CD4-positive, alpha-beta T cell (primary cell): ENCODE results near the gene CDKN2B-AS1. TPM values are rescaled to one million over a fixed set of nuclear protein-coding genes. Genes with fewer than 3 reads are reported as not detected.

Experiments used
- ATAC-seq: fragments of 200-7000 bp; cut with Tn5 transposase; one replicate; pipeline ENCODE4 v1.10.0; 2022; ENCODE audit warnings: mild to moderate bottlenecking; ENCODE audit not compliant: poor library complexity
- CTCF ChIA-PET: fragments of 350-600 bp; sonication (Branson Sonifier 250); formaldehyde crosslinking; loops from one replicate; lab custom pipeline; 2021; ENCODE audit warnings: antibody characterized with exemption, inconsistent platforms; lab: Charles Lee
- POLR2A ChIA-PET: fragments of 350-600 bp; sonication (Branson Sonifier 250); formaldehyde crosslinking; loops from one replicate; lab custom pipeline; 2021; ENCODE audit warnings: antibody characterized with exemption, inconsistent platforms; lab: Charles Lee
- DNase-seq, 14 experiments: peaks; one replicate each; pipeline ENCODE4 v3.0.0-alpha.2; 2013 to 2020; ENCODE audit warnings: mixed read lengths in 2 of 14
- H3K27ac ChIP-seq, 2 donors: one replicate each; pipeline versions ENCODE4 v1.5.1 to v1.7.0; 2013; ENCODE audit warnings: low read length in 2 of 2, low read depth in 1 of 2, mild to moderate bottlenecking in 1 of 2
- H3K27me3 ChIP-seq, 2 experiments: 1 replicate in 1 of 2; 2 replicates in 1 of 2; pipeline versions ENCODE4 v1.6.1 to v1.7.0; 2013; ENCODE audit warnings: low read length in 2 of 2, control low read depth in 1 of 2, mild to moderate bottlenecking in 1 of 2, moderate library complexity in 1 of 2; ENCODE audit not compliant: insufficient read depth in 2 of 2, control insufficient read depth in 1 of 2
- H3K36me3 ChIP-seq: one replicate; pipeline ENCODE4 v1.6.1; 2013; ENCODE audit warnings: low read length, control low read depth; ENCODE audit not compliant: insufficient read depth
- H3K4me1 ChIP-seq: one replicate; pipeline ENCODE4 v1.6.1; 2013; ENCODE audit warnings: low read length, control low read depth; ENCODE audit not compliant: insufficient read depth
- H3K4me3 ChIP-seq: one replicate; pipeline ENCODE4 v1.5.1; 2013; ENCODE audit warnings: mild to moderate bottlenecking, low read length, moderate library complexity
- H3K9me3 ChIP-seq, 2 experiments: 1 replicate in 1 of 2; 2 replicates in 1 of 2; pipeline versions ENCODE4 v1.6.1 to v1.7.0; 2013; ENCODE audit warnings: low read length in 2 of 2, mild to moderate bottlenecking in 2 of 2, control low read depth in 1 of 2, moderate library complexity in 1 of 2; ENCODE audit not compliant: control insufficient read depth in 1 of 2, insufficient read depth in 1 of 2
- H3K27ac Mint-ChIP-seq: one replicate; pipeline ENCODE4 v1.8.0; 2020; ENCODE audit warnings: mixed read lengths
- H3K27me3 Mint-ChIP-seq: one replicate; pipeline ENCODE4 v1.8.0; 2021; ENCODE audit warnings: mixed read lengths
- H3K36me3 Mint-ChIP-seq: one replicate; pipeline ENCODE4 v1.8.0; 2021; ENCODE audit warnings: low read depth, mixed read lengths
- H3K4me1 Mint-ChIP-seq: one replicate; pipeline ENCODE4 v1.8.0; 2021; ENCODE audit warnings: low read depth, mixed read lengths
- H3K4me3 Mint-ChIP-seq: one replicate; pipeline ENCODE4 v1.8.0; 2020; ENCODE audit warnings: mild to moderate bottlenecking, mixed read lengths
- H3K9me3 Mint-ChIP-seq: one replicate; pipeline ENCODE4 v1.8.0; 2020; ENCODE audit warnings: mixed read lengths
- intact Hi-C, 2 experiments: fragments of 100-400 bp; cut with DNase I in 1 of 2; cut with micrococcal nuclease in 1 of 2; formaldehyde crosslinking; loops; one replicate each; pipeline versions ENCODE4 v1.15.1 to v1.9.0; 2023 to 2025; cut with DNase I, micrococcal nuclease
- total RNA-seq, 174 experiments: library from RNA in 2 of 174; stranded (reverse) in 2 of 174; gene quantifications; one replicate each; pipeline ENCODE4 v1.2.3 and lab custom pipeline; 2021 to 2026
- TF ChIP-seq, protein P1 (sequence below): fragments of 200-600 bp; IDR thresholded peaks from one replicate; pipeline ENCODE4 v1.8.0; 2022; ENCODE audit warnings: antibody characterized with exemption, mild to moderate bottlenecking

Gene CDKN2B-AS1
- total RNA-seq, 2 experiments from 2014 or later = 0.25 to 0.30 TPM

DNA sequence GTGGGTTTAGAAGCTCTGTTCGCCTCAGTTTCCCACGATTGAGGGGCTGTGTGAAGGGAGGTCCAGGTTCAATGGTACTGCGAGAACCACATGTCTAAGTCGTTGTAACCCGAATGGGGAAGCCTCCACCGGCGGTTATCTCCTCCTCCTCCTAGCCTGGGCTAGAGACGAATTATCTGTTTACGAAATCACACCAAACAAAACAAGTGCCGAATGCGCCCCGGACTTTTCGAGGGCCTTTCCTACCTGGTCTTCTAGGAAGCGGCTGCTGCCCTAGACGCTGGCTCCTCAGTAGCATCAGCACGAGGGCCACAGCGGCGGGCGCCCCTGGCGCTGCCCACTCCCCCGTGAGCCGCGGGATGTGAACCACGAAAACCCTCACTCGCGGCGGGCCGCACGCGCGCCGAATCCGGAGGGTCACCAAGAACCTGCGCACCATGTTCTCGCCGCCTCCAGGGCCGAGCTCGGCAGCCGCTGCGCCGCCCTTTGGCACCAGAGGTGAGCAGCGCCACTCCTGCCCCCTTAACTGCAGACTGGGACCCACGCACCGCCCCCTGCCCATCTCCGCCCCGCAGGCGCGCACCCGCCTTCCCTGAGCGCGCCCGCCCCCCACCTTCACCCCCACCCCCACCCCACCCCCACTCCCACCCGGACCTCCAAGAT lies 567 bp upstream of the CDKN2B-AS1 start, which contains the start of gene CDKN2A:
TSS of gene CDKN2A (minus strand) at position 500 of the 663 bp plus-strand sequence.
- Mint-ChIP-seq H3K4me3 (peak within 1 kb of the TSS; percentile 100), H3K27me3 (peaks cover 55% of the 10 kb centered on the region), H3K36me3 (peaks cover 10% of the 10 kb centered on the region), H3K9me3 (no peaks in the 10 kb centered on the region), H3K27ac (peak within 1 kb of the TSS; percentile 78), H3K4me1 (peaks cover 11% of the 10 kb centered on the region)
- peak within 1 kb of the TSS; percentile 88 for H3K4me3 ChIP-seq
- peaks cover 11 to 26% of the 10 kb centered on the region in 2 experiments for H3K27me3 ChIP-seq
- ChIA-PET POLR2A (interaction anchor here (0.6 to 2.3 kb wide), 6 partner anchors 14 to 211 kb away, joined by 3 to 19 read pairs (median 4); no protein-coding TSS in a partner anchor), CTCF (interaction anchor here (0.6 to 2.9 kb wide), 4 partner anchors 11 to 25 kb away, joined by 3 to 17 read pairs (median 6); no protein-coding TSS in a partner anchor)
- ATAC-seq (peak; percentile 40), DNase-seq (peak in 11 of 14 experiments; percentile 24 to 73 (median 39))
- H3K9me3 ChIP-seq = peaks cover 0 to 8% of the 10 kb centered on the region in 2 experiments
- H3K27ac ChIP-seq = peak within 1 kb of the TSS in 1 of 2 donors; percentile 74
- intact Hi-C loops = no loop called here
- H3K36me3 ChIP-seq = no peaks in the 10 kb centered on the region
- TF ChIP-seq, protein P1, sequence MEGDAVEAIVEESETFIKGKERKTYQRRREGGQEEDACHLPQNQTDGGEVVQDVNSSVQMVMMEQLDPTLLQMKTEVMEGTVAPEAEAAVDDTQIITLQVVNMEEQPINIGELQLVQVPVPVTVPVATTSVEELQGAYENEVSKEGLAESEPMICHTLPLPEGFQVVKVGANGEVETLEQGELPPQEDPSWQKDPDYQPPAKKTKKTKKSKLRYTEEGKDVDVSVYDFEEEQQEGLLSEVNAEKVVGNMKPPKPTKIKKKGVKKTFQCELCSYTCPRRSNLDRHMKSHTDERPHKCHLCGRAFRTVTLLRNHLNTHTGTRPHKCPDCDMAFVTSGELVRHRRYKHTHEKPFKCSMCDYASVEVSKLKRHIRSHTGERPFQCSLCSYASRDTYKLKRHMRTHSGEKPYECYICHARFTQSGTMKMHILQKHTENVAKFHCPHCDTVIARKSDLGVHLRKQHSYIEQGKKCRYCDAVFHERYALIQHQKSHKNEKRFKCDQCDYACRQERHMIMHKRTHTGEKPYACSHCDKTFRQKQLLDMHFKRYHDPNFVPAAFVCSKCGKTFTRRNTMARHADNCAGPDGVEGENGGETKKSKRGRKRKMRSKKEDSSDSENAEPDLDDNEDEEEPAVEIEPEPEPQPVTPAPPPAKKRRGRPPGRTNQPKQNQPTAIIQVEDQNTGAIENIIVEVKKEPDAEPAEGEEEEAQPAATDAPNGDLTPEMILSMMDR = no peak
- H3K4me1 ChIP-seq = peaks cover 20% of the 10 kb centered on the region

DNA sequence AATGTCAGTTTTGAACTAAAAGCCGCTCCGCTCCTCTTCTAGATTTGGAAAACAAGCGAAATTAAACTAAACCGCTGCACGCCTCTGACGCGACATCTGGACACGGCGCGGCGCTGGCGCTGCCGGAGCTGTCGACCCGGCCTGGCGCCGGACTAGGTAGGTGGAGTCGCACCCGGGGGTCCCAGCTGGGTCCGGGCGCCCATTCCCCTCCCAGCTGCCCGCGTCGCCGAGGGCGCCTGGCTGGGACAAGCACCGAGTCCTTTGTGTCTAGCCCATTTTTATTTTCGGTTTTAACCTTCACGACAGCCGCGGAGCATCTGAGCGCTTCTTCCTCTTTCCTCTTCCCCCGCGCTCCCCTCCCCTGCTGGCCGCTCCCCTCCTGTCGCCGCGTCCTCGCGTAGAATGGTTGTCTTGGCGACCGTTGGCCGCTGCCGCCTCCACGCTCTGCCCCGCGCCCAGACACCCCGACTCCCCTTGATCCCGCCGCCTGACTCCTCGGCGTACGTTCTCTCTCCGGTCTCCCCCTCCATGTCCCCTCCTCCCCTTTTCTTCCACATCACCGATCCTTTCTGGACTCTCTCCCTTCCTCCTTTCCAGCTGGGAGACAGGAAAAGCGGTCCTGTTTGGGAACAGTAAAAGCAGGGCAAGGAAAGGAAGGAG lies 545 bp downstream of the CDKN2B-AS1 start:
- peak overlapping the region in 1 of 2 donors; percentile 74 for H3K27ac ChIP-seq
- ChIA-PET POLR2A (interaction anchor here (0.7 to 2.3 kb wide), 5 partner anchors 13 to 192 kb away, joined by 3 to 19 read pairs (median 4); no protein-coding TSS in a partner anchor), CTCF (interaction anchor here (0.7 to 2.9 kb wide), 4 partner anchors 8 to 197 kb away, joined by 3 to 17 read pairs (median 4); no protein-coding TSS in a partner anchor)
- Mint-ChIP-seq H3K27me3 (peaks cover 52% of the 10 kb centered on the region), H3K36me3 (peaks cover 10% of the 10 kb centered on the region), H3K27ac (peak overlapping the region; percentile 78), H3K9me3 (no peaks in the 10 kb centered on the region), H3K4me3 (peak overlapping the region; percentile 100), H3K4me1 (peaks cover 11% of the 10 kb centered on the region)
- H3K4me3 ChIP-seq = peak overlapping the region; percentile 88
- TF ChIP-seq, protein P1 = no peak
- ATAC-seq = peak; percentile 73
- no peaks in the 10 kb centered on the region for H3K9me3 ChIP-seq
- no peaks in the 10 kb centered on the region for H3K36me3 ChIP-seq
- peaks cover 20% of the 10 kb centered on the region for H3K4me1 ChIP-seq
- intact Hi-C loops = no loop called here
- peak; percentile 49 to 93 (median 64) for DNase-seq
- H3K27me3 ChIP-seq = peaks cover 2 to 15% of the 10 kb centered on the region in 2 experiments

- Mint-ChIP-seq H3K4me1 (peaks cover 11% of the 10 kb centered on the region), H3K4me3 (peak overlapping the region; percentile 100), H3K27me3 (peaks cover 51% of the 10 kb centered on the region), H3K27ac (peak overlapping the region; percentile 78), H3K36me3 (peaks cover 10% of the 10 kb centered on the region), H3K9me3 (no peaks in the 10 kb centered on the region)
- ChIA-PET CTCF (interaction anchor here (1.4 to 2.9 kb wide), 2 partner anchors 9 to 12 kb away, joined by 3 to 17 read pairs; no protein-coding TSS in a partner anchor), POLR2A (interaction anchor here (1.0 to 2.3 kb wide), 3 partner anchors 12 to 192 kb away, joined by 3 to 19 read pairs (median 4); no protein-coding TSS in a partner anchor)
- TF ChIP-seq, protein P1 = no peak
- DNase-seq (peak in 4 of 14 experiments; percentile 6 to 52 (median 36)), ATAC-seq (peak; percentile 8)
- H3K27me3 ChIP-seq = peaks cover 0 to 12% of the 10 kb centered on the region in 2 experiments
- H3K4me3 ChIP-seq = peak overlapping the region; percentile 88
- H3K9me3 ChIP-seq = no peaks in the 10 kb centered on the region
- intact Hi-C loops = no loop called here
- no peaks in the 10 kb centered on the region for H3K36me3 ChIP-seq
- H3K27ac ChIP-seq = peak overlapping the region in 1 of 2 donors; percentile 74
- peaks cover 20% of the 10 kb centered on the region for H3K4me1 ChIP-seq
Measured at GRCh38 chr9:21995666-21996398, 1.2 kb downstream of the CDKN2B-AS1 start.
